ENCODE results near the gene GPR171. TPM values are rescaled to one million over a fixed set of nuclear protein-coding genes. Genes with fewer than 3 reads are reported as not detected.

GPR171 gene
- total and polyA plus RNA-seq, 2 donors (not counting 1 experiment from before 2014, with no cell fraction given): 0.75 to 1.1 TPM

- CTCF ChIA-PET: interaction anchor here (1.0 to 3.2 kb wide), 3 partner anchors 8 to 69 kb away, joined by 3 to 21 read pairs (median 3); no protein-coding TSS in a partner anchor
These were observed 33.7 kb upstream of the GPR171 start for GRCh38 chr3:151236736-151237135.

More at GRCh38 chr3:151236736-151237135, 33.7 kb upstream of the GPR171 start:
- Histone ChIP-seq H3K9me3 (ENCODE audit: control extremely low read depth in 1 of 3, control insufficient read depth in 2 of 3, insufficient read depth in 1 of 3, low read length in 2 of 3) (no peaks in the 10 kb centered on the region), H3K79me2 (ENCODE audit: control insufficient read depth, insufficient read depth, low read length) (peaks cover 3% of the 10 kb centered on the region), H4K20me1 (ENCODE audit: control insufficient read depth, insufficient read depth, low read length, poor library complexity, severe bottlenecking) (no peaks in the 10 kb centered on the region), H2AFZ (ENCODE audit: insufficient read depth, low read depth, low read length, poor library complexity, severe bottlenecking) (no peak overlapping the region), H3K9ac (ENCODE audit: low read length) (no peak overlapping the region), H3K4me3 (ENCODE audit: control extremely low read depth in 1 of 5, extremely low read depth in 1 of 5, insufficient read depth in 1 of 5, low read depth in 2 of 5, low read length in 4 of 5) (no peak overlapping the region), H3K27me3 (replicated peaks in 1 of 4; ENCODE audit: control extremely low read depth in 1 of 4, control insufficient read depth in 3 of 4, insufficient read depth in 4 of 4, low read length in 3 of 4) (no peaks in the 10 kb centered on the region), H3K36me3 (replicated peaks in 1 of 2; ENCODE audit: control extremely low read depth in 1 of 2, control insufficient read depth in 1 of 2, extremely low read depth in 1 of 2, insufficient read depth in 2 of 2, low read length in 1 of 2) (peaks cover 0 to 5% of the 10 kb centered on the region in 2 experiments), H3K4me1 (ENCODE audit: control insufficient read depth in 2 of 2, insufficient read depth in 2 of 2, low read length in 2 of 2) (peaks cover 0 to 1% of the 10 kb centered on the region in 2 donors), H3K27ac (ENCODE audit: low read length in 2 of 2) (no peak overlapping the region), H3K4me2 (replicated peaks; ENCODE audit: low read depth, low read length, poor library complexity, severe bottlenecking) (no peak overlapping the region)
- TF ChIP-seq CTCF (IDR thresholded peaks at IDR 0.05) (no peak), EZH2 (IDR thresholded peaks at IDR 0.05; ENCODE audit: borderline replicate concordance, insufficient read depth, low read depth, low read length, poor library complexity, severe bottlenecking) (no peak)
- H3K27me3 Mint-ChIP-seq: no peaks in the 10 kb centered on the region
- ATAC-seq (ENCODE audit: low read depth) (no peak), DNase-seq (no peak)
- no peaks in the 10 kb centered on the region for H3K9me3 Mint-ChIP-seq (ENCODE audit: insufficient read depth)
- intact Hi-C loops (cut with micrococcal nuclease): loop anchor here (10.0 kb wide), 1 partner anchor 148 kb away; the partner anchor contains the start of gene P2RY12
- H3K4me1 Mint-ChIP-seq: peaks cover 12% of the 10 kb centered on the region
- POLR2A ChIA-PET: interaction anchor here (0.7 kb wide), 1 partner anchor 20 kb away, joined by 5 read pairs; no protein-coding TSS in a partner anchor
- no peak overlapping the region for H3K4me3 Mint-ChIP-seq
- no peak overlapping the region for H3K27ac Mint-ChIP-seq
- 96% methylated on average over 5 of the region's 7 CpGs for WGBS (ENCODE audit: insufficient coverage)
